NCI-H1092 treated with DMSO at 0.1 percent for 48 hours (cell line): ENCODE measurements around the gene C1QTNF2.
A peak's percentile ranks its signal among the peaks of the same experiment; 100 is the strongest.

Experiments
- DNase-seq: peaks from one replicate; lab custom pipeline; 2025; lab: John Stamatoyannopoulos, UW

C1QTNF2 gene, protein sequence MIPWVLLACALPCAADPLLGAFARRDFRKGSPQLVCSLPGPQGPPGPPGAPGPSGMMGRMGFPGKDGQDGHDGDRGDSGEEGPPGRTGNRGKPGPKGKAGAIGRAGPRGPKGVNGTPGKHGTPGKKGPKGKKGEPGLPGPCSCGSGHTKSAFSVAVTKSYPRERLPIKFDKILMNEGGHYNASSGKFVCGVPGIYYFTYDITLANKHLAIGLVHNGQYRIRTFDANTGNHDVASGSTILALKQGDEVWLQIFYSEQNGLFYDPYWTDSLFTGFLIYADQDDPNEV

DNA sequence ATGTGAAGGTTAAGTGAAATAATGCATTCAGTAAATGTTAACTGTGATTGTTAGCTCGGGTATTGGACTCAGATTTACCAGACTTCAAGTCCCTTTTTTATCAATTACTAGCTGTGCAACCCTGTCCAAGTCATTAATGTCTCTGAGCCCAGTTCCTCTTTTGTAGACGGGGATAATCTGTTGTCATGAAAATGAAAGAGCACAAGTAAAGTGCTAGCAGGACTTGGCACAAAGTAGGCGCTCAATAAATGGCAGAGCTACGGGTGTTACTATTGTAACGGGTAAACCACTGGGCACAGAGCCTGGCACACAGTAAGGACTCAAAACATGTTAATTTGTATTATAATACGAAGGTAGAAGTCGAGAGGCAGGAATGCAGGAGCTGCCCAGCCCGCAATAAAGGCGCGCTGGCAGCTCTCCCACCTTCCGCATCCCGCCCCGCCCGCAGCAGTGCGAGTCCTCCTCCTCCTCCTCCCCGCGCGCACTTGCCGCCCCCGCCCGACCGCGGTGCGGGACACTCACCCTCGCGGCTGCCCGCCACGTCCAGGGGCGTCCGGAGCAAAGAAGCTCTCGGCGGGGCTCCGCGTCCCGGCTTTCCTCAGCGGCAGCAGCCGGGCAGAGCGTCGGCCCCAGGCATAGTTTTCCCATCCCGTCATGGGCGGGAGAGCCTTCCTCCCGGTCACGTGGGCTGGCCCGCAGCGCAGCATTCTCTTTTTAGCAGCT is at the start of gene C1QTNF2:
Gene C1QTNF2 (minus strand): TSS at position 637 of the 723 bp plus-strand sequence. CDS start 15,615 bp downstream, outside the sequence.
- DNase-seq = no peak

DNA sequence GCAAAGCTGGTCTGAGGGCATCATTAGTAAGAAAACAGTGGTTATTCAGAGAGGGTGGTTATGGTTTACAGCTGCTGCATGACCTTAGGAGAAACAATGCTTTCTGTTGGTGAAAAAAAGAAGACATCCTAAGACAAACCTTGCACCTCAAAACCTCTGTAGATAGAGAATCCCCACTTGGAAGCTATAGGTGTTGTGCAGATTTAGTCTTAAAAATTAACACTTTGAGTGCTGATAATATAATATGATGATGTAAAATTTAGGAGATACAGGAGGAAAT is 49.8 kb upstream of the C1QTNF2 start:
- DNase-seq = no peak

DNA sequence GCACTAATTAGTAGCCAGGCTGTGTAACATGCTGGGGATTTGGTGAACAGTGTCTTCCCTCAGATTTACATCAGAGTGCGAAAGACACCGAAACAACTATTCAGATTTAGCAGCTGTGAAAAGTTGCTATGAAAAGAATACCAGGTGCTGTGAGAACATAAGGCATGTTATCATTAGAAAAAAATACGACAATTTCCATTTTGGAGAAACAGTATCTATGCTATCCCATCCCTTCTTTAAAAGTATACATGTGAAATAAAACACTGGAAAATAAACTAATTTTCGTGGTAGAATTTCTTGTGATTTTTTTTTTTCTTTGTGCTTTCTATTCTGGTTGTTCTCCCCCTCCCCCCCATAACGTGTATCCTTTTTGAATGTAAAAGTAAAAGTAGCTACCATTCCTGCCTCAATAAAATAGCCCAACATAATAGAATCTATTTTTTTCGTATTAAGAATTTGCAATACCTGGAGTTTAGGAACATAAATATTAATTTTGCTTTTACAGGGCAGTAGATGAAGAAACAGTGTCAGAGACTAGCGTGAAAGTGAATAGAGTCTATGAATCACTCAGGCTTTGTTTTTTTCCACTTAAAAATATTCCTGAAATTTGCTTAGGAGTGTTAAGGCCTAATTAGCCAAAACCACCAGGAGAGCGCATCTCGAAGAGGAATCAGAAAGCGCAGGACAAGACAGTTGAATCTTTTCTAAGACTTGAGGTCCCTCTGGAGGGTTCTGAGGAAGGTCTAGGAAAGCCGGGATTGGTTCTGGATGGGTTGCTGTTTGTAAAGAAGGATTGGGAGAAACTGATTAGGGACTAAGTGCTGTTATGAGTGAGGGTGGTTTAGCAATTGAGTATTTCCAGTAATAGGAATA is 49.3 kb upstream of the C1QTNF2 start:
- DNase-seq = no peak

DNA sequence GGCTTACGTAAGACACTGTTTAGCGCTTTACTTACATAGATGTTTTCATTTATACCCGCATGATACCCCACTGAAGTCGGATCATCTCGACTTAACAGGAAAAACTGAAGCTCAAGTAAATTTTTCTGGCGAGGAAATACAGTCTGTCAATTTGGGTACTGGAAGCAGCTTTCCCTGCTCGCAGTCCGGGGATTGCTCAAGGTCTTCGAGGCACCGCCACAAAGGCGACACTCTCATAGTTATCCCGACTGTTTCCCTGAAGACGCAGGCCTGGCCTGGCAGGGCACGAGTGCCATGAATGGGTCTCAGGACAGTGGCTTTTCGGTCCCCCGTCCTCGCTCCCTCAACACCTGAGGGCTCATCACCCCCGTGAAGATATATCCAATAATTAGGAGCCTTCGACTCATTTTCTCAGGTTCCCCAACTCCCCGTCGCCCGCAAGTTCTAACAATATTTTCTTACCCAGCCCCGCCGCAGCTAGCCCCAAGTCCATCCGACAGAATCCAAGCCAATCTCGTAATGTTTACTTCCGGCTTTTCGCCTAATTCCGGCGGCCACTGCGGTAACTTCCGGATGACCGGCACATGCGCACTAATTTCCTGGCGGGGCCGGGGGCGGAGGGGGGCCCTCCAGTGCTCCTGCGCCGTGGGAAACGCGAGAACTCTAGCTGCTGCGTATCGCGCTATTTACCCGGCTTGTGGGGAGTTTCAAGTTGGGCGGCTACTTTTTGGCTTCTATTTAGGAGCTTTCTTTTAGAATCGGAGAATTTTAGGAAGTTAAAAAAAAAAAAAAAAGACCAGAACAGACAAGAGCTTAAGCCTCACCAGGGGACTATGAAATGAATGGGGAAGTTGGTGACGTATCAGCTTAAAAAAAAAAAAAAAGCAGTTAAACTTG is 48.4 kb upstream of the C1QTNF2 start, which contains the start of gene SLU7:
Gene SLU7 (minus strand): TSS at position 521 of the 897 bp plus-strand sequence. CDS start 3,787 bp downstream, outside the sequence.
- DNase-seq = peak; percentile 84

DNA sequence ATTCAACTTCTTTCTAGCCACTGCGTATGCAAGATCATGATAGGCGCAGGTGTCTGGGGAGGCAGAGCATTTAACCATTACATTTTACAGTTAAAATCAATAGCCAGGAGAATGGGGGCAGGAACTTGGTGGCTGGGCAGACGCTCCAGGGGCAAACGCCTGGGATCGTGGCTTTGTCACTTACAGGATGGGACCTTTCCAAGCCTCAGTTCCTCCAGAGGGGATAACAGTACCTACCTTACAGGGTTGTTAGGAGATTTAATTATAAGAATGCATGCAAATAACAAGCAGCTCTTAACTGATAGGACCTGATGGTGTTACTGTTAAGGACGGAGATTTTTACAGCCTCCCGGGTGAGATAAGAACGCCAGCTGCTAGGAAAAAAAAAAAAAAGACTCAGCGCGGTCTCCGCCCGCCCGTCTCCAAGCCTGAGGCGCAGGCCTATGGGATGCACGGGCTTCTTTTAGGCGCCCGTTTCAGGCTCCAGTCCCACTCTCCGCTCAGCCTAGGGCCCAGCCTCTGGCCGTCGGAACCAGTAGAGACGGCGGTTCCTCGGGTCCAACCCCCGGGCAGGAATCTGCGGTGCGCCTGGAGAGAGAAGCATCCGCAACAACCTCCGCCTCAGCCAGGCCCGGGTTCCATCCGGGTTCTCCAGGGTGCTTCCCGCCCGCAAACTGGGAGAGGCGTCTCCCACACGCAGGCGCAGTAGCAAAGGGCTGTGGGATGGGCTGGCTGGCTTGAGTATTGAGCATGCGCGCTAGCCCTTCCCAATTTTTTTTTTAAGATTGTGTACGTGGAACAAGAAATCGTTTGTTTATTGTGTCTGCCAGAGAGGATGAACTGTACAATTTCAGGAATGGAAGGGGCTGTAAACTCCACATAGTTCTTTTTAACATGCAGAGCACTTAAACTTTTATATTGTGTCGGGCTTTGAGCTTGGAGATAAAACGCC is 29.3 kb upstream of the C1QTNF2 start, which contains the start of gene FAM200C:
Gene FAM200C (minus strand): TSS at position 653 of the 952 bp plus-strand sequence. CDS start 4,564 bp downstream, outside the sequence.
- DNase-seq = peak; percentile 92

DNA sequence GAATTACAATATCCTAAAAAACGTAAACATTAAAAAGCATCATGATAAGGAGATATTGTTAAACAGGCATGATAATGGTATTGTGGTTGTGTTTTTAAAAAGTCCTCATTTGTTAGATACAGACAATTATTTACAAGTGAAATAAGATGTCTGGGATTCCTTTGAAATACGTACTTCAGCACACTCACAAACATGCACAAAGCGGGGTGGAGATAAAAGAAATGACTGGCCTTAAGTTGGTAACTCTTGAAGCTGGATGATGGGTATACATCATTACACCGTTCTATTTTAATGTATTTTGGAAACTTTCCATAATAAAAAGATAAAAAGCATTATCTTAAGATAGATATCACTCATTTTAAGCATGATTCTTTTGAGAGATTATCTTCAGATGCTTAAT is 28.4 kb upstream of the C1QTNF2 start:
- DNase-seq = peak; percentile 16

DNA sequence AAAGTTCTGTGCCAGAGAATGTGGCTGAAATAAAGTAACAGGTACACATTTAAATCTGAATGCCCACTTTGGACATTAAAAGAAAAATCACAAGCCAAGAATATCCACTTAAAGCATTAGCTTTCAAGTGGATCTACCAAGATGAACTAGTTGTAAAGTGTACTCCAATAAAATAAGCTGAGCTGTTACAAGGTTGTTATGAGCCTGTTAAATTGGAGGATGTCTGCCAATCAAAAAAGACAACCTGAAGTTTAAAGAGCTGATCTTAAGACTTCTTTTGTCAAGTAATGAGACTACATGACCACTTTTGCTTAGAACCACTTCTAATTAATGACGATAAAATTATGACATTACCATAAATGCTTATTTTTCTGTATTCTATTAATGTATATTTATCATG is 27.1 kb upstream of the C1QTNF2 start:
- DNase-seq = no peak

DNA sequence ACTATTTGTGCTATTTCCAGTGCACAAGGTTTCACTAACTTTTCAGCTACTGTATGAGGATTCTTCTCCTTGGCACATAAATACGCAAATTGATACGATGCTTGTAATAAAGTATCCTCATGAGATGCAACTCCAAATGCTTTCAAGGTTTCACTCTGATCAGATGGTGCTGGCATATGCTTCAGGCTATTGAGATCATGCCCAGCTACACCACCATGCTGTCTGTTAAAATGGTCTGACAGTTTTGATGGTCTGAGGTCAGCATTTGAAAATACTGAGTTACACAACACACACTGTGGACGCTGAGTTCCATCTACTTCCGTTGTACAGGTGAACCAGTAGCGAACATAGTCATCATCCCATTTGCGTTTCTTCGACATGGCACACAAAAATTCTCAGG is 24.7 kb upstream of the C1QTNF2 start:
- DNase-seq = no peak

DNA sequence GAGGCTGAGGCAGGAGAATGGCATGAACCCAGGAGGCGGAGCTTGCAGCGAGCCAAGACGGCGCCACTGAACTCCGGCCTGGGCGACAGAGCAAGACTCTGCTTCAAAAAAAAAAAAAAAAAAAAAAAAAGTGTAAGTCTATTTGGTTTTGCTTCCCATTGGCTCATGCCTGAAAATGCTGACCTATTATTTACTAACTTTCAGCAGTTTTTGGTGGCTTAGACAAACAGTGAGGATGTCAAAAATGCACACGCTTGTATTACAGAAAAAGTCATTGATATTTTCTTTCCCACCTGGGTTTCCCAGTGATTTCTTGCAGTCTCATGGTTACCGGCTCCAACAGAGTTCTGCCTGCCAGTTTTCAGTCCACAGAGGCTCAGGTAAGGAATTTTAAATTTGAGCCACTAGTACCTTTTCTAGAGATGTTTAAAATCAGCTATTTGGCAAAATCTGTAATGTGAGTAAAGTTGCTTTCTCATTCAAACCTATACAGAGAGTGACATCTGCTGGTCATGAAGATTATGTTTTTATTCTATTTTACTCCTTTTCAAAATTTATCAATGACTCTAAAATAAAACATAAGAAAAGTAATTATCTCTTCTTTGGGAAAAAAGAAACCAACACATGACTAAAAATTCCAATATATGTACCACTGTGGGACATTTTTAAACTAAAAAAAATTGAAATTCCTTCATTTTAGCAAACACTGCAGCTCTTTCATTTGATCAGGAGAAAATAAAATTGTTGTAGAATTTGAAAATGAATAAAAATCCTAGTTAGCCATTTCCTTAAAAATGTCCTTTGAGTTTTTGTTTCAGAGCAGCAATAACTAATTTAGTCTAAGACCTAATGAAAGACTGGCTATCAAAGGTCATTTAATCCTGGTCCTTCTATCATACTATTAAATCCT is 20.6 kb upstream of the C1QTNF2 start:
- DNase-seq = no peak

DNA sequence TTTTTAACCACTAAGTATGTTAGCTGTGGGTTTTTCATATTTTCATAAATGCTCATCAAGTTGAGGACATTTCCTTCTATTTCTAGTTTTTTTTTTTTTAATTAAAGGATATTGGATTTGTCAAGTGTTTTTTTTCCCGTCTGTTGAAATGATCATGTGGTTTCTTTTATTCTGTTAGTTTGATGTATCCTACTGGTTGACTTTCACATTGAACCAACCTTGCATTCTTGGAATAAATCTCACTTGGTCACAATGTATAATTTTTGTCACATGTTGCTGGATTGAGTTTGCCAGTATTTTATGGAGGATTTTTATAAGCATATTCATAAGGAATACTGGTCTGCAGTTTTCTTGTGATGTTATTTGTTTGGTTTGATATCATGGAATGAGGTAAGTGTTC is 17.0 kb upstream of the C1QTNF2 start:
- DNase-seq = no peak

DNA sequence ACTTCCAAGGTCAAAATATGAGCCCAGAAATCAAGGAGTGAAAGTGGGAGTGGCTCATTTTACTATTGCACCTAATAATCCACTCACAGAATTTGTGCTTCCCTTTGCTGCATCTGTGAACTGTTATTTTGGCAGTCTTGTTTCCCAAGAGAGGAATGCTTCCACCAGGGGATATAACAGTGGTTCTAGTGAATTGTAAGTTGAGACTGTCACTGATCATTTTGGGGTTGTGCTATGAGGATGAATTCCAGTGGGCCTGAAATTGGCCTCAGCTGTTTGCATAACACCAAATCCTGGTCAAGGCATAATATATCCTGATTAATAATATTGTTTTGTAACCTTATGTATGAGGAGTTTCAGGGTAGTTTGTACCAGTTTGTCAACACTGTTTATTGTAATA is 15.1 kb upstream of the C1QTNF2 start:
- no peak for DNase-seq

DNA sequence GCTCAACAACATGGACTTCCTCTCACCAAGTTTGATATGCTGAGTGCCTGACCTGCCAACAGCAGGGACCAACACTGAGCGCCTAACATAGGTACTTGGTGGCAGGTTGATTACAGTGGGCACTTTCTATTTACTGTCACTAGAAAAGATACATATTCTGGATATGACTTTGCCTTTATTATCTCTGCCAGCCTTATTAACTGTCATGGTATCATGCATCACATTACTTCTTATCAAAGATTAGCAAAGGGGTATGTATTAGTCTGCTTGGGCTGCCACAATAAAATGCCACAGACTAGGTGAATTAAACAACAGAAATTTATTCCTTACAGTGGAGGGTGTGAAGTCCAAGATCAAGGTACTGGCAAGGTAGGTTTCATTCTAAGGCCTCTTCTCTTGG is 14.3 kb upstream of the C1QTNF2 start:
- no peak for DNase-seq

DNA sequence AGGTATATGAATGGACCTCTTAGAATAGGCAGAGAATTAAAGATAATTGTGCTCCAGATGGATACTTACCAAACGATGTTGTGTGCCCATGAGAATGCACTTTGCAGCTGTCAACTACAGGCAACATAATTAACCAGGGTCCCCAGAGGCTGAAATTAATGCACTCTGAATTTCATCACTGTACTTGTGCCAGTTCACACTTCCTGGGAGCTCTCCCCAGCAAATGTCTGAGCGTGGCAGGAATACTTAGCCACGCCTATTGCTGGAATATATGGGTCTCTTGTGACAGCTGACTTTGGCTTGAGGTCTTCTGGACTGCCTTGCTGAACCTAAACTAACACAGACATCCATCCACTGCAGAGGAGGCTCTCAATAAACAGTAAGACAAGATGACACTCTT is 11.9 kb upstream of the C1QTNF2 start:
- no peak for DNase-seq

DNA sequence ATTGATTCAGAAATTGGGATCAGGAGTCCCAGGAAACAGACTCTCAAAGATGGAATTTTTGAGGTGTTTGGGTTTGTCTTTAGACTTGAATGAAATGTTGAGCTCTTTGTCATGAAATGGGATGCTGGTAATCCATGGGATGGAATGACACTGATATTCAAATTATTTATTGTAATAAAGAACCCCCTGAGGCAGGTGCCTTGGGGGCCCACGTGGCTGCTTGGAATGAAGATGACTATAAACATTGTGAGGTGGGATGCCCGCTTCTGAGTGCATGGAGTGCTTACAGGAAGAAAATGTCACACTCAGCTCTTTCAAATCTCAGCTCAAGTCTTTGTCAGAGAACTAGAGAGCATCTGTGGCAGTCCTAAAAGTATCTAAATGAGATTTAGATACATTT is 9.6 kb upstream of the C1QTNF2 start:
- DNase-seq = no peak

DNA sequence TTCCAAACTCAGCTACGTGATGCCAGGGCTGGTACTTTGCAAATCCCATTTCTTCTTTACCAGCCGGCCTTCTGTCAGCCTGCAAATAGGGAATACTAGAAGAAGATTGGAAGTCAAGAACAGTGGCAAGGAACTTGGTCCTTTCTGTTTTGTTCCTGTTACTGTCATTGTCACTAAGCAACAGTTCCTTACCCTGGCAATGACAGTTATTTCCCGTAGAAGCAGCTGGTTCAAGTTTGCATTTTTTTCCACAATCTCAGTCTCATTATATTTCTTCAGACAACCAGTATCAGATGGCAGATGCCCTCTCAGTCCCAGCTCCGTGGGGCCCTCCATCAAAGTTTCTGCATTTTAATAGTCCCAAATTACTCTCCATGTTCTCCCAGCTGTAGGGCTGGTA is 9.1 kb upstream of the C1QTNF2 start:
- no peak for DNase-seq

DNA sequence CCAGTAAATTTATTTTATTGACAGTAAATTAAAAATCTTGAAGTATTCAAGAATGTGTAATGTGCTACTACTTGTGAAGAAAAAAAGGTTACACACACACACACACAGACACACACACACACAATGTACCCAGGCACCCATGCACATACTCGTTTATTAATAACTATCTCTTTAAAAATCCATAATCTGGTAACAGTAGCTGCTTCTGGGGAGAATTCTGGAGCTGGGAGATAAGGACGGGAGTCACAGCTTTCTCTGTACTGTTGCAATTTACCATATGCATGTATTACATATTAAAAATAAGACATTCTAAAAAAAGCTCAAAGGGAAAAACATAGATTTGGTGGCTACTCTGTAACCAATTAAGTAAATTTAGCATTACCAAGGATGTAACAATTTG is 7.9 kb upstream of the C1QTNF2 start:
- no peak for DNase-seq

DNA sequence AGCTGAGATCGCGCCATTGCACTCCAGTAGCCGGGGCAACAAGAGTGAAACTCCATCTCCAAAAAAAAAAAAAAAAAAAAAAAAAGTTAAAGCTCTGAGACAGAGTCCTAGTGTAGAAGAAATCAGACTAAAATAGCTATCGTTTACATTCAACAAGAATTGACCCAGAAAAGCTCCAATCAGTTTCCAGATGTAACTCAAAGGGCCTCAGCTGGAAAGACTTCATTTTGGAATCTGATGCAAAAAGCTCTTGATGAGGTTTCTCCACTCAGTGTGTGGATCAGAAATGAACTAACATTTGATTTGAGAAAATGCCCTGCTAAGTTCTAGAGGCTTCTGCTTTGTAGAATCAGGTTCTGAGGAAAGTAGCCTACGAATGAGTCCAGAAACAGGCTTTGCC is 7.2 kb upstream of the C1QTNF2 start:
- DNase-seq = no peak

DNA sequence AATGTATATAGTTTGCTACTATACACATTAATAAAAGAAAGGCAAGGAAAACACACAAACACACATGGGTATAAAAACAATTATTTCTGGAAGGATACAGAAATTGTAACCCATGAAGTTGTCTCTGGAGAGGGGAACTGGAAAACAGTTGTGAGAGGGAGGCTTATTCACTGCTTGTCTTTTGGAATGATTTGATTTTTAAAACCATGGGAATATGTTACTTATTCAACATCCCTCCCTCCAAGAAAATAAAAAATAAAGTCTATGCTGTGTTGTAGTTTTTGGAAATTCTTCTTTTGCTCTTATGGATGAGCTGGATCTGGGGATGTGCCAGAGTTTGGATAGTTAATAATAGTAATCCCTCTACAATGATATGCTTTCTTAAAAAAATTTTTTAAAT is 6.0 kb upstream of the C1QTNF2 start:
- DNase-seq = no peak

DNA sequence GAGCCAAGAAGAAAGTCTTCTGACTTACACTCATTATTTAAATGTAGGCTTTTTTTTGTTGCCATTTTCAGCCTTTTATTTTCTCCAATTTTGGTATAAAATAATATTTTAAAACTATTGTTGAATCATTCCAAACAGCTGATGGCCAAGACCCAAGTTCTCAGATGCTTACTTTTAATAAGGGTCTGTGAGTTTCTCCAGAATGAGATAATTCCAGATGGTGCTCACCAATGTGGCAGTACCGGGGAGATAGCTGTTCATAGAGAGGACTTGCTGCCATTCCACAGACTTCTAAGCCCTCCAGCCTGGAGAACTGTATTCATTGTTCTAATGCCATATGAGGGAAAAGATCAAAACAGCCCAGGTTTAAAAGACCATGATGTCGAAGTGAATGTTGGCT is 5.3 kb upstream of the C1QTNF2 start:
- no peak for DNase-seq
